Measurements from ENCODE around the gene JAZF1.
A peak's percentile ranks its signal among the peaks of the same experiment; 100 is the strongest.

Gene JAZF1

GRCh38 chr7:28105234-28105633, 75.4 kb downstream of the JAZF1 start:
- Histone ChIP-seq H3K27me3 (ENCODE audit: control insufficient read depth, insufficient read depth, low read length) (no peaks in the 10 kb centered on the region), H3K27ac (ENCODE audit: low read depth, low read length) (peak overlapping the region; percentile 74), H3K4me1 (ENCODE audit: control insufficient read depth, insufficient read depth, low read length) (peaks cover 42% of the 10 kb centered on the region), H3K9ac (ENCODE audit: low read length) (no peak overlapping the region), H3K4me3 (ENCODE audit: low read length) (no peak overlapping the region), H3K36me3 (ENCODE audit: control insufficient read depth, insufficient read depth, low read length) (no peaks in the 10 kb centered on the region)

DNA sequence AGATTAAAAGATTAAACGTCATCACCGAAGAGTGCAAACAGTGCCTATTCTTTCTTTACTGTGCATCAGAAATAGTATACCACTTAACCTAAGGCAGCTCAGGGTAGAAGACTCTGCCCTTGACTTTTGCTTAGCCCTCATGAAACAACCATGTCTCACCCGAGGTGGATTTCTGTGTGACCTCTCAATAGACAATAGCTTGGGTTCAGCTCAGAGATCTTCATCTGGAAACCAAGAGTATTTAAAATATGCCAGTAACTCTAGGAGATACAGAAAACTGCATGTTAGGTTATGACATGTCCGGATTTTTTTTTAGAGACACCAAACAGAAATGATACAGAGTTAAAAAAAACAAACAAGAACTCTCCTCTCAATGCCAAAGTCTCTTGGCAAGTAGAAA, 75.8 kb downstream of the JAZF1 start:
- no peaks in the 10 kb centered on the region for H3K36me3 ChIP-seq (ENCODE audit: control insufficient read depth, insufficient read depth, low read length)
- H3K27ac ChIP-seq (ENCODE audit: low read depth, low read length): peak overlapping the region; percentile 74
- H3K9ac ChIP-seq (ENCODE audit: low read length): no peak overlapping the region
- peaks cover 42% of the 10 kb centered on the region for H3K4me1 ChIP-seq (ENCODE audit: control insufficient read depth, insufficient read depth, low read length)
- H3K4me3 ChIP-seq (ENCODE audit: low read length): no peak overlapping the region
- H3K27me3 ChIP-seq (ENCODE audit: control insufficient read depth, insufficient read depth, low read length): no peaks in the 10 kb centered on the region

DNA sequence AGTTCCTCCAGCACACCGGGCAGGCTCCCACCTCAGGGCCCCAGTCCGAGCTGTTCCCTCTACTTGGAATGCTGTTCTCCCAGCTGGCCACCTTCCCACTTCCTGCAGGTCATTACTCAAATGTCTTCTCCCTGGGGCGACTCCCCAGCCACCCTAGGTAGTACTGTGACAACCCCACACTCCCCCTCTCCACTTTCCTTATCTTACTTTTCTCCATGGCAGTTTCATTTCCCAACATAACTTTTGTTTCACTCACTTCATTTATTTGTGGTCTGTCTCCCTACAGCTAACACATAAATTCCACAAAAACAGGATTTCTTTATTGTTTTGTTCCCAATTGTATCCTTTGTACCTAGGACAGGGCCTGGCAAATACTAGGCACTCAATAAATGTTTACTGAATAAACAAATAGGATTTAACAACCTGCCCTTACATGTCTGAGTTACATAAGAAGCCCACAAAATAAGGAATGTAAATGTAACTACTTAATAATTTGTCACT, 76.5 kb downstream of the JAZF1 start:
- H3K27me3 ChIP-seq (ENCODE audit: control insufficient read depth, insufficient read depth, low read length): no peaks in the 10 kb centered on the region
- H3K4me1 ChIP-seq (ENCODE audit: control insufficient read depth, insufficient read depth, low read length): peaks cover 42% of the 10 kb centered on the region
- no peaks in the 10 kb centered on the region for H3K36me3 ChIP-seq (ENCODE audit: control insufficient read depth, insufficient read depth, low read length)
- H3K9ac ChIP-seq (ENCODE audit: low read length): no peak overlapping the region
- peak overlapping the region; percentile 74 for H3K27ac ChIP-seq (ENCODE audit: low read depth, low read length)
- H3K4me3 ChIP-seq (ENCODE audit: low read length): no peak overlapping the region

DNA sequence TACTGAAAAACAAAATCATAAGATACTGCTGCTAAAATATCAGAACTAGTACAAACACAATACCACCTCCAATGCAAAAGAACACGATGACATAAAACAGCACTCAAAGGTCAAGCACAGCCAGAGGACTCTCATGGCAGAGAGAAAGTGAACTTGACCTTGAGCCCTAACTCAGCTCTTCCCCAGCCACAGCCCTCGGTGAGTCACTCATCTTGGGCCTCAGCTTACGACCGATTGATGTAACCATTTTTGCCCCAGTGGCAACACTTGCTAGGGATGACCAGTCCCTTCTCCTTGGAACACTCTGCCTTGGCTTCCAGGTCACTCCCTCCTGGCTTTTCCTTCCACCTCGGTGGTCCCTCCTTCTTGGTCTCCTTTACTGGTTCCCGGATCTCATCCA, 77.8 kb downstream of the JAZF1 start:
- Histone ChIP-seq H3K27me3 (ENCODE audit: control insufficient read depth, insufficient read depth, low read length) (no peaks in the 10 kb centered on the region), H3K4me3 (ENCODE audit: low read length) (no peak overlapping the region), H3K4me1 (ENCODE audit: control insufficient read depth, insufficient read depth, low read length) (peaks cover 42% of the 10 kb centered on the region), H3K9ac (ENCODE audit: low read length) (no peak overlapping the region), H3K27ac (ENCODE audit: low read depth, low read length) (no peak overlapping the region), H3K36me3 (ENCODE audit: control insufficient read depth, insufficient read depth, low read length) (no peaks in the 10 kb centered on the region)

GRCh38 chr7:28096713-28097112, 83.9 kb downstream of the JAZF1 start:
- Histone ChIP-seq H3K4me3 (ENCODE audit: low read length) (no peak overlapping the region), H3K27ac (ENCODE audit: low read depth, low read length) (peak overlapping the region; percentile 43), H3K9ac (ENCODE audit: low read length) (no peak overlapping the region), H3K36me3 (ENCODE audit: control insufficient read depth, insufficient read depth, low read length) (no peaks in the 10 kb centered on the region), H3K4me1 (ENCODE audit: control insufficient read depth, insufficient read depth, low read length) (peaks cover 11% of the 10 kb centered on the region), H3K27me3 (ENCODE audit: control insufficient read depth, insufficient read depth, low read length) (no peaks in the 10 kb centered on the region)

GRCh38 chr7:28095231-28095630, 85.4 kb downstream of the JAZF1 start:
- H3K4me3 ChIP-seq (ENCODE audit: low read length): no peak overlapping the region
- H3K36me3 ChIP-seq (ENCODE audit: control insufficient read depth, insufficient read depth, low read length): no peaks in the 10 kb centered on the region
- H3K27ac ChIP-seq (ENCODE audit: low read depth, low read length): no peak overlapping the region
- H3K9ac ChIP-seq (ENCODE audit: low read length): no peak overlapping the region
- no peaks in the 10 kb centered on the region for H3K27me3 ChIP-seq (ENCODE audit: control insufficient read depth, insufficient read depth, low read length)
- peaks cover 4% of the 10 kb centered on the region for H3K4me1 ChIP-seq (ENCODE audit: control insufficient read depth, insufficient read depth, low read length)

DNA sequence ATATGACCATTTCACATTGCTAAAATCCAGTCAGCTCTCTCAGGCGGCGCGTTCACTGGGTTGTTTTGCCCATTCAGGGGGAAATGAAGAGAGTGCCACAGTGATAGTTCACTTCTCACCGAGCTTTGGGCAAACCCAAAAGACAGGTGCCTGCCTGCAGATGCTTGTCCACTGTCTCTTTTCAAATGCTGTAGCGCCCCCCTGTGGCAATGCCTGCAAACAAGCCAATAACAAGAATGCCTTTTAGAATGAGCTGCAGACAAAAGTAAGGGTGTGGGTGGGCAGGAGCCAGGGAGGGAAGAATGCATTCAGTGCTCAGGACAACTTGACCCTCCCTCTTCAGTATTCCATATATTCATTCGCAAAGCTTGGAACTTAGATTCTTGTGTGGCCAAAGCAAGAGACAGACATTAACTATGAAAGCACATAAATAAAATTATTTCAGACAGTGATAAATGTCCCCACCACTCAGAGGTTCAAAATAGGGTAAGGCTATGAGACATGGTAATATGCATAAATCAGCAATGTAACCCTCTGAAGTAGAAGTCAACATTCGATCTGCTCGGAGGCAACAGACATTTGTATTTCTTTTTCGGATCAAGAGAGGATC, 86.9 kb downstream of the JAZF1 start:
- H3K4me1 ChIP-seq (ENCODE audit: control insufficient read depth, insufficient read depth, low read length): peaks cover 4% of the 10 kb centered on the region

GRCh38 chr7:28091190-28091589, 89.4 kb downstream of the JAZF1 start:
- Histone ChIP-seq H3K27ac (ENCODE audit: low read depth, low read length) (no peak overlapping the region), H3K4me1 (ENCODE audit: control insufficient read depth, insufficient read depth, low read length) (peaks cover 2% of the 10 kb centered on the region), H3K9ac (ENCODE audit: low read length) (no peak overlapping the region), H3K36me3 (ENCODE audit: control insufficient read depth, insufficient read depth, low read length) (no peaks in the 10 kb centered on the region), H3K4me3 (ENCODE audit: low read length) (no peak overlapping the region), H3K27me3 (ENCODE audit: control insufficient read depth, insufficient read depth, low read length) (no peaks in the 10 kb centered on the region)

More for the DNA sequence above, 86.9 kb downstream of the JAZF1 start:
- no peak overlapping the region for H3K4me3 ChIP-seq (ENCODE audit: low read length)
- H3K36me3 ChIP-seq (ENCODE audit: control insufficient read depth, insufficient read depth, low read length): no peaks in the 10 kb centered on the region
- H3K9ac ChIP-seq (ENCODE audit: low read length): no peak overlapping the region
- peak overlapping the region; percentile 50 for H3K27ac ChIP-seq (ENCODE audit: low read depth, low read length)
- H3K27me3 ChIP-seq (ENCODE audit: control insufficient read depth, insufficient read depth, low read length): no peaks in the 10 kb centered on the region

DNA sequence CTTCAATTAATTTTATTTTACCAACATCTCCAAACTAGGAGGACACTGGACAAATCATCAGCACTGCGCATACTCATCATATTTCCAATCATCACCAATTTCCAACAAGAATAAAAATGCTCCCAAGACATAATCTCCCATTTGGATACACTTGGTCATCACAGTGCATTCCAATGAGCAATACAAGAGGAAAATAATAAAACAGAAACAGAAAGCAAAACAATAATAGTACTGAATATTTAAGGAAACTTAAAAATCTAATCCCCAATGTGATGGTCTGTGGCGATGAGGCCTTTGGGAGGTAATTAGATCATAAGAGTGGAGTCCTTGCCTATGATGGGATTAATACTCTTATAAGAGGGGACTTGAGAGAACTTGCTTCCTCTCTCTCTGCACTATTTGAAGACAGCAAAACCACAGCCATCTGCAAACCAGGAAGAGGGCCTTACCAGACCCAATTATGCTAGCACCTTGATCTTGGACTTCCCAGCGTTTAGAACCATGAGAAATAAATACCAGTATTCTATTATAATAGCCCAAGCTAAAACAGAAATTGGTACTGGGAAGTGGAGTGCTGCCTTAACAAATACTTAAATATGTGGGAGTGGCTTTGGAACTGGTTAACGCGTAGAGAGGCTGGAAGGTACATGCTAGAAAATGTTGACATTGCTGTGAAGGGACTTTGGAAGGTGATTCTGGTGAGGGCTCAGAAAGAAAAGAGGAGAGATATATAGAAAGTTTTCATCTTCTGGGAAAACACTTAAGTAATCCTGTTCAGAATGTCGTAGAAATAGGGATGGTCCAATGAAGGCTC, 91.5 kb downstream of the JAZF1 start:
- no peak overlapping the region for H3K9ac ChIP-seq (ENCODE audit: low read length)
- no peaks in the 10 kb centered on the region for H3K27me3 ChIP-seq (ENCODE audit: control insufficient read depth, insufficient read depth, low read length)
- no peak overlapping the region for H3K4me3 ChIP-seq (ENCODE audit: low read length)
- peaks cover 2% of the 10 kb centered on the region for H3K4me1 ChIP-seq (ENCODE audit: control insufficient read depth, insufficient read depth, low read length)
- H3K27ac ChIP-seq (ENCODE audit: low read depth, low read length): no peak overlapping the region
- no peaks in the 10 kb centered on the region for H3K36me3 ChIP-seq (ENCODE audit: control insufficient read depth, insufficient read depth, low read length)

DNA sequence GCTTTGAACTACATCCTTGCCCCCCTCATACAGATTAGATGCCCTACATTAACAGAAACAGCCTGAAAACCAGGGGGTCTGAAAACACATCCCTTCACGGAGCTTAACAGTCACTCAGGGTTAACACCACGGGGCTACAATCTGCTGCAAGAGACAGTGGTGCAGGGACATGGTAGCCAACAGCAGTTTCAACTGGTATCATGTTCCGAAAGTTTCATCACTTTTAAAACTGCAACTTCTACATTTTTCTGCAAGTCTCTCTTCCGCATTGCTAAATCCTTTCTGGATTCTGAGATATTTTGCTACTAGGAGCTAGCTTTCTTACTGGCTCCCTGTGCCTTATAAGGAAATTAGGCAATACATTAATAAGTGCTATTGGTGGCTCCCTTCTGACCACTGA, 92.6 kb downstream of the JAZF1 start:
- Histone ChIP-seq H3K27me3 (ENCODE audit: control insufficient read depth, insufficient read depth, low read length) (no peaks in the 10 kb centered on the region), H3K36me3 (ENCODE audit: control insufficient read depth, insufficient read depth, low read length) (no peaks in the 10 kb centered on the region), H3K9ac (ENCODE audit: low read length) (no peak overlapping the region), H3K4me3 (ENCODE audit: low read length) (no peak overlapping the region), H3K4me1 (ENCODE audit: control insufficient read depth, insufficient read depth, low read length) (peaks cover 4% of the 10 kb centered on the region), H3K27ac (ENCODE audit: low read depth, low read length) (no peak overlapping the region)

GRCh38 chr7:28086198-28086597, 94.4 kb downstream of the JAZF1 start:
- Histone ChIP-seq H3K9ac (ENCODE audit: low read length) (no peak overlapping the region), H3K4me1 (ENCODE audit: control insufficient read depth, insufficient read depth, low read length) (peaks cover 3% of the 10 kb centered on the region), H3K27me3 (ENCODE audit: control insufficient read depth, insufficient read depth, low read length) (no peaks in the 10 kb centered on the region), H3K36me3 (ENCODE audit: control insufficient read depth, insufficient read depth, low read length) (no peaks in the 10 kb centered on the region), H3K27ac (ENCODE audit: low read depth, low read length) (no peak overlapping the region), H3K4me3 (ENCODE audit: low read length) (no peak overlapping the region)

DNA sequence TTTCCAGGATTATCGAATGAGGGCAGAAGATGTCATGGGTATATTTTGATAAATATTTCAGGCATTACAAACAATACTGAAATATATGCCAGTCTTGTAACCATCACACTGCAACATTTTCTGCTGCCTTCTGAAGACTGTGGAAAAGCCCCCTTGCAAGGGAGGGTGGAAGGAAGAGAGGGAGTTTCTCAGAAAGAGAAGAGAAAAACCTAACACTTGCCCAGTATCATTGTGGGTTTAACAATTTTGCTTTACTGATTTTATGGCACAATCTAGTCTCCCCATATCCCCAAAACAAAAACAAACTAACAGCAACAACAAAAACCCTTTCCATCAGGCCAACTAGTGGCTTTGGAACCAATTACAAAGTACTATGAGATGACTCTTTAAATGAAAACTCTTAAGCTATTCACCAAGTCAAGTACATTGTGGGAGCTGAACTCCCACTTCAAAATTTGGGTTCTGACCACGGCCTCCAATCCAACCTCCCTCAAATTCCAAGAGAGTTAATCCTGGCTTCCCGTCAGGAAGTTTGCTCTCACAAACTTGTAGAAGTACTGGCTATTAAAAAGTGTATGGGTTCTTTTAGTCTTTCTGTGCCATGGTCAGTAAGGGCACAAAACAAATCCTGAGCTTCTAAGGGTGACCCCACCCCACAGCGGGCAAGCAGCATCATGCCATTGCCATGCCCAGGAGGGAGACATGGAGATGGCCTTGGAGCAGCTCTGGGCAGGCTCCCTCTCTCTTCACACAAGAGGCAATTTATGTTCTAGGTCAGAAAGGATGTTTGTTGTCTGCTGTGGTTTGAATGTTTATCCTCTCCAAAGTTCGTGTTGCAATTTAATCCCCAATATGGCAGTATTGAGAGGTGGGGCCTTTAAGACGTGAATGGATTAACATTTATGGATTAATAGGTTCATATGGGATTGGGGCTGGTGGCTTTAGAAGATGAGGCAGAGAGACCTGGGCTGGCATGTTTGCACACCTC, 96.3 kb downstream of the JAZF1 start:
- H3K4me3 ChIP-seq (ENCODE audit: low read length): no peak overlapping the region
- no peaks in the 10 kb centered on the region for H3K27me3 ChIP-seq (ENCODE audit: control insufficient read depth, insufficient read depth, low read length)
- peak overlapping the region; percentile 35 for H3K27ac ChIP-seq (ENCODE audit: low read depth, low read length)
- no peak overlapping the region for H3K9ac ChIP-seq (ENCODE audit: low read length)
- peaks cover 3% of the 10 kb centered on the region for H3K4me1 ChIP-seq (ENCODE audit: control insufficient read depth, insufficient read depth, low read length)
- no peaks in the 10 kb centered on the region for H3K36me3 ChIP-seq (ENCODE audit: control insufficient read depth, insufficient read depth, low read length)

All from rectal smooth muscle tissue (tissue), 1 donor.